C4-2B (cell line): Measurements from ENCODE around the gene PLXNA2.

Experiments used
- CTCF ChIP-seq: fragments of 450-650 bp; conservative IDR thresholded peaks from 2 replicates; pipeline ENCODE4 v1.5.1; 2017; ENCODE audit warnings: mild to moderate bottlenecking
- ZFX ChIP-seq: fragments of 450-650 bp; IDR thresholded peaks from 2 replicates; pipeline ENCODE4 v1.6.1; 2017

GRCh38 chr1:208163539-208163938, 80.6 kb downstream of the PLXNA2 start:
- no peak for TF ChIP-seq CTCF
- no peak for TF ChIP-seq ZFX
